ENCODE results near the gene UVSSA.

Gene UVSSA

GRCh38 chr4:1401409-1402020 lies 54.5 kb downstream of the UVSSA start:
- POLR2A ChIA-PET = no interaction called here
- no peak for DNase-seq (ENCODE audit: extremely low spot score)
- TF ChIP-seq CTCF (IDR thresholded peaks at IDR 0.05; ENCODE audit: control extremely low read depth, extremely low read depth, low read depth, missing control alignments) = no peak
- CTCF ChIA-PET = interaction anchor here (1.7 kb wide), 1 partner anchor 46 kb away, joined by 3 read pairs; no protein-coding TSS in a partner anchor

- no peak for DNase-seq (ENCODE audit: extremely low spot score)
- ChIA-PET POLR2A (no interaction called here), CTCF (interaction anchor here (1.7 kb wide), 1 partner anchor 46 kb away, joined by 3 read pairs; no protein-coding TSS in a partner anchor)
- no peak for TF ChIP-seq CTCF (IDR thresholded peaks at IDR 0.05; ENCODE audit: control extremely low read depth, extremely low read depth, low read depth, missing control alignments)
These were observed 55.1 kb downstream of the UVSSA start for GRCh38 chr4:1402021-1402515.

GRCh38 chr4:1402516-1403091 lies 55.6 kb downstream of the UVSSA start:
- TF ChIP-seq CTCF (IDR thresholded peaks at IDR 0.05; ENCODE audit: control extremely low read depth, extremely low read depth, low read depth, missing control alignments) = no peak
- no peak for DNase-seq (ENCODE audit: extremely low spot score)
- CTCF ChIA-PET = no interaction called here
- POLR2A ChIA-PET = no interaction called here

GRCh38 chr4:1403177-1403583 lies 56.2 kb downstream of the UVSSA start:
- DNase-seq (ENCODE audit: extremely low spot score) = no peak
- POLR2A ChIA-PET = no interaction called here
- TF ChIP-seq CTCF (IDR thresholded peaks at IDR 0.05; ENCODE audit: control extremely low read depth, extremely low read depth, low read depth, missing control alignments) = no peak
- CTCF ChIA-PET = no interaction called here

GRCh38 chr4:1403591-1404572 lies 56.9 kb downstream of the UVSSA start:
- no peak for TF ChIP-seq CTCF (IDR thresholded peaks at IDR 0.05; ENCODE audit: control extremely low read depth, extremely low read depth, low read depth, missing control alignments)
- ChIA-PET CTCF (no interaction called here), POLR2A (no interaction called here)
- no peak for DNase-seq (ENCODE audit: extremely low spot score)

GRCh38 chr4:1404573-1405253 lies 57.7 kb downstream of the UVSSA start:
- no peak for TF ChIP-seq CTCF (IDR thresholded peaks at IDR 0.05; ENCODE audit: control extremely low read depth, extremely low read depth, low read depth, missing control alignments)
- ChIA-PET POLR2A (no interaction called here), CTCF (no interaction called here)
- DNase-seq (ENCODE audit: extremely low spot score) = no peak

All from GM10248 (cell line).